Measurements from ENCODE around the gene IGF1R. TPM values are rescaled to one million over a fixed set of nuclear protein-coding genes. Genes with fewer than 3 reads are reported as not detected.

The IGF1R gene
- total and polyA plus RNA-seq, 5 experiments from 2014 or later, result 2.5 to 122 (median 6.3) TPM

- peak overlapping the region; percentile 7 to 85 (median 70) for H3K27ac Mint-ChIP-seq
- peak in 4 of 10 donors; percentile 4 to 46 (median 17) for DNase-seq
- POLR2A ChIA-PET, result no interaction called here
- H3K9me3 Mint-ChIP-seq, result peaks cover 2 to 17% (median 12%) of the 10 kb centered on the region in 9 donors
- peak; percentile 62 to 65 for ATAC-seq
- H3K4me3 Mint-ChIP-seq, result peak overlapping the region; percentile 12 to 72 (median 62)
- H3K36me3 Mint-ChIP-seq, result peaks cover 14 to 15% (median 15%) of the 10 kb centered on the region in 3 donors
- peaks cover 52 to 95% (median 82%) of the 10 kb centered on the region in 4 donors for H3K4me1 Mint-ChIP-seq
- no peaks in the 10 kb centered on the region for H3K27me3 Mint-ChIP-seq
Observed at GRCh38 chr15:98715890-98716443, 67.6 kb downstream of the IGF1R start.

DNA sequence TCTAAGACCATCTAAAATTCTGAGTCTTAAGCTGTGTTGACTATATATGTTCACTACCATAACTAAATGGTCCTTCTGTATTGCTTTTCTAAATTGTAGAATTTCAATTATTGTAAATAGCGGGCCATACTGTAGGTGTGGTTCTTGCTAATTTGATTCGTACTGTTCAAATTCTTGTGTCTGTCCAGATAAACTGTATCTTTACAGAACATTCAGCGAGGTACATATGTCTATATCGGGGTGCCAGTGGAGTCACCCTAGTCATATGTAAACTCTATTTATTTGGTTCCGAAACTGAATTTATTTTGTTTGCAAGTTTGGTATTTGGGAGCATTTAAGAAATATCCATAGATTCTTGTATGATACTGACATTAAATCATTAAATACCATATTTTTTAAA is 69.0 kb downstream of the IGF1R start:
- H3K27ac Mint-ChIP-seq, result no peak overlapping the region
- H3K4me1 Mint-ChIP-seq, result peaks cover 56 to 95% (median 94%) of the 10 kb centered on the region in 4 donors
- H3K36me3 Mint-ChIP-seq, result peaks cover under 1 to 5% (median under 1%) of the 10 kb centered on the region in 3 donors
- DNase-seq, result no peak
- no peak for ATAC-seq
- H3K27me3 Mint-ChIP-seq, result no peaks in the 10 kb centered on the region
- no peak overlapping the region for H3K4me3 Mint-ChIP-seq
- H3K9me3 Mint-ChIP-seq, result peaks cover 0 to 3% (median under 1%) of the 10 kb centered on the region in 9 donors
- POLR2A ChIA-PET, result interaction anchor here (0.6 kb wide), 1 partner anchor 53 kb away, joined by 3 read pairs; no protein-coding TSS in a partner anchor

GRCh38 chr15:98717942-98718341 is 69.6 kb downstream of the IGF1R start:
- POLR2A ChIA-PET, result no interaction called here
- no peaks in the 10 kb centered on the region for H3K9me3 Mint-ChIP-seq
- no peak for DNase-seq
- ATAC-seq, result no peak
- H3K27me3 Mint-ChIP-seq, result no peaks in the 10 kb centered on the region
- H3K4me3 Mint-ChIP-seq, result peak overlapping the region in 1 of 10 donors; percentile 27
- peaks cover 58 to 96% (median 95%) of the 10 kb centered on the region in 4 donors for H3K4me1 Mint-ChIP-seq
- H3K36me3 Mint-ChIP-seq, result peaks cover 0 to 4% (median 0%) of the 10 kb centered on the region in 3 donors
- H3K27ac Mint-ChIP-seq, result peak overlapping the region in 1 of 10 donors; percentile 74

DNA sequence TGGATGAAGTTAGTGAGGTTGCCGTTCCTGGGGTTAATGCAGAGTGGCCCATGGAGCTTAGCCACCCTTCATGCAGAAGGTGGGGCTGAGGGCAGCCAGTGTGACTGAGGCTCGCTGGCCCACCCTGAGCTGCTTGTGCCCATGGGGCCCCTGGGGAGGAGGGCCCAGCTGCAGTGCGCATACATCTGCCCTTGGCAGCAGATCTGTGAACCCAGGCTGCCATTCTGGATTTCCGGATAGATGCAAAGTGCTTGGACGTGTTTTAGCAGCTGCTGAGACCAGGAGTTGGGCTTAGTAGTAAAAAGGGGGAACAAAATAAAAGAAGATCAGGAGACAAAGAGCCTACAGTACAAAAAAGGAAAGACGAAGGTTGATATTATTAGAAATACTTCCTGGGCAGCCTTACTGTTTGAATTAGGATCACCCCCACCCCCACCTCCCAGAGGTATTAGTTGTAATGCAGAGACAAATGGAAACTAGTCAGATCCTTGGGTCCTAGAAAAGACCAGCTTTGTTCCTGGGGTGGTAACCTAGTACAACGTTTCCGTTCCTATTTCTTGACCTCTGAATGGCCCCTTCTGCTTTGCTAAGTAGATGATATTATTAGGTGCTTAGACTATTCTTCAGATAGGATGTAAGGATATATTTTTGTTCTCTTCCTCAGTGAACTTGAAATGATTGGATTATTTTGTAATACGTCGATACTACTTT is 70.2 kb downstream of the IGF1R start:
- DNase-seq, result no peak
- POLR2A ChIA-PET, result interaction anchor here (0.6 kb wide), 1 partner anchor 737 kb away, joined by 3 read pairs; no protein-coding TSS in a partner anchor
- H3K4me1 Mint-ChIP-seq, result peaks cover 57 to 96% (median 95%) of the 10 kb centered on the region in 4 donors
- H3K4me3 Mint-ChIP-seq, result no peak overlapping the region
- peaks cover 0 to 4% (median 0%) of the 10 kb centered on the region in 3 donors for H3K36me3 Mint-ChIP-seq
- H3K27me3 Mint-ChIP-seq, result no peaks in the 10 kb centered on the region
- peak overlapping the region in 1 of 10 donors; percentile 74 for H3K27ac Mint-ChIP-seq
- H3K9me3 Mint-ChIP-seq, result no peaks in the 10 kb centered on the region
- ATAC-seq, result no peak

DNA sequence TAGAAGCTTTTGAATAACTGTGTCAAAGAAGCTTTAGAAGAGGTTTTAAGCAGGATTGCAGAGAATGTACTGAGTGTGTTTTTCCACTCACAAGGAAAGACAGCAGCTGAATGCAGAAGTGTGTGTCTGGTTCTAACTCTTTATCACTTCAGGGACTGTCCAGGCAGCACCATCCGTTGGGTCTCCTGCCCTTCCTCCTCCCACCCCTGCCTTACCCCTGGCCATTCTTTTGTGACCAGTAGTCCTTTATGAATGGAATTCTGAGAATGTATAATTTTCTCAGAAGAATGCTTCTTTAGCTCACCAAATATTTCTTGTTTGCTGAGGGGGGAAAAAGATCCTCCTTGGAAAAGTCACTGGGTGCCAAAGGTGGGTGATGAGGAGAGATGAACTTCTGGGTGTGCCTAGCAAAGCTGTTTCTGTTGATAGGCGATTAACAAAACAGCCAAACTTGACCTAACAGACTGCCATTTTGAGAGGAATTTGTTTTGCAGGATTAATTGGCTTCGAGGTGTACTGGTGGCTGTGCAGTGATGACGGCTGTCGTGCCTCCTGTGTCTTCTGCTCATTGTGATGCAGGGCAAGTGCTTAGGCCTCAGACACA is 70.9 kb downstream of the IGF1R start:
- POLR2A ChIA-PET, result interaction anchor here (0.6 kb wide), 1 partner anchor 737 kb away, joined by 3 read pairs; no protein-coding TSS in a partner anchor
- peaks cover 0 to 4% (median 0%) of the 10 kb centered on the region in 3 donors for H3K36me3 Mint-ChIP-seq
- no peaks in the 10 kb centered on the region for H3K9me3 Mint-ChIP-seq
- DNase-seq (no peak), ATAC-seq (no peak)
- H3K27me3 Mint-ChIP-seq, result no peaks in the 10 kb centered on the region
- H3K4me3 Mint-ChIP-seq, result peak overlapping the region in 2 of 10 donors; percentile 24 to 59
- peak overlapping the region in 4 of 10 donors; percentile 11 to 66 (median 32) for H3K27ac Mint-ChIP-seq
- peaks cover 52 to 95% (median 91%) of the 10 kb centered on the region in 4 donors for H3K4me1 Mint-ChIP-seq

DNA sequence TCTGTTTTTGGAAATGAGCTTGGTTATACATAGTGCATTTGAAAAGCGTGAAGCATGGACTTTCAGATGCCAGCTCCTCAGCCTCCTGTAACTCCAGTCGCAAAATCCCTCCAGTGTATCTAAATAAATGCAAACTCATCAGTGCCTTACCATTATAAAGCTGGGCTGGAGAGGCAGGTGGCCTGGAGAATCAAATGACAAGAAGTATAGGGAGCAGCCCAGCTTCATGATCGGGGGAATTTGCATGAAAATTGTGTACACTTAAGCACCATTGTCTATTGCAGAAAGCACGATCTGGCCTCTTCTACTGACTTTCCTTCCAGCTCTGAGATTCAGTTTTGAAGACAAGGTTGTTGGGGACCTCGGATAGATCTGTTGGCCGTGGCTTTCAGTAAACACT is 71.7 kb downstream of the IGF1R start:
- ATAC-seq (no peak), DNase-seq (no peak)
- peaks cover 49 to 89% (median 83%) of the 10 kb centered on the region in 4 donors for H3K4me1 Mint-ChIP-seq
- H3K36me3 Mint-ChIP-seq, result peaks cover 0 to 4% (median 0%) of the 10 kb centered on the region in 3 donors
- POLR2A ChIA-PET, result no interaction called here
- peak overlapping the region in 4 of 10 donors; percentile 6 to 12 (median 12) for H3K27ac Mint-ChIP-seq
- H3K9me3 Mint-ChIP-seq, result no peaks in the 10 kb centered on the region
- H3K4me3 Mint-ChIP-seq, result peak overlapping the region in 7 of 10 donors; percentile 28 to 59 (median 37)
- no peaks in the 10 kb centered on the region for H3K27me3 Mint-ChIP-seq

GRCh38 chr15:98720577-98721565 is 72.5 kb downstream of the IGF1R start:
- H3K27ac Mint-ChIP-seq, result peak overlapping the region in 8 of 10 donors; percentile 2 to 54 (median 13)
- no peaks in the 10 kb centered on the region for H3K27me3 Mint-ChIP-seq
- DNase-seq (no peak), ATAC-seq (no peak)
- peaks cover 47 to 87% (median 81%) of the 10 kb centered on the region in 4 donors for H3K4me1 Mint-ChIP-seq
- H3K36me3 Mint-ChIP-seq, result peaks cover 0 to 6% (median 6%) of the 10 kb centered on the region in 3 donors
- peak overlapping the region in 8 of 10 donors; percentile 28 to 59 (median 36) for H3K4me3 Mint-ChIP-seq
- no peaks in the 10 kb centered on the region for H3K9me3 Mint-ChIP-seq
- POLR2A ChIA-PET, result no interaction called here

- no peaks in the 10 kb centered on the region for H3K27me3 Mint-ChIP-seq
- peaks cover 42 to 89% (median 80%) of the 10 kb centered on the region in 4 donors for H3K4me1 Mint-ChIP-seq
- peak overlapping the region in 3 of 10 donors; percentile 7 to 59 (median 28) for H3K4me3 Mint-ChIP-seq
- POLR2A ChIA-PET, result no interaction called here
- H3K36me3 Mint-ChIP-seq, result peaks cover 0 to 8% (median 7%) of the 10 kb centered on the region in 3 donors
- ATAC-seq (no peak), DNase-seq (no peak)
- no peaks in the 10 kb centered on the region for H3K9me3 Mint-ChIP-seq
- peak overlapping the region in 1 of 10 donors; percentile 63 for H3K27ac Mint-ChIP-seq
Observed at GRCh38 chr15:98722209-98722608, 73.9 kb downstream of the IGF1R start.

- peaks cover 0 to 8% (median 7%) of the 10 kb centered on the region in 3 donors for H3K36me3 Mint-ChIP-seq
- H3K27me3 Mint-ChIP-seq, result no peaks in the 10 kb centered on the region
- H3K9me3 Mint-ChIP-seq, result no peaks in the 10 kb centered on the region
- peak overlapping the region in 4 of 10 donors; percentile 2 to 19 (median 6) for H3K4me3 Mint-ChIP-seq
- ATAC-seq, result no peak
- peak overlapping the region in 2 of 10 donors; percentile 37 to 63 for H3K27ac Mint-ChIP-seq
- no peak for DNase-seq
- H3K4me1 Mint-ChIP-seq, result peaks cover 42 to 92% (median 80%) of the 10 kb centered on the region in 4 donors
- POLR2A ChIA-PET, result no interaction called here
Observed at GRCh38 chr15:98722645-98723044, 74.3 kb downstream of the IGF1R start.

GRCh38 chr15:98723195-98723594 is 74.9 kb downstream of the IGF1R start:
- Mint-ChIP-seq H3K27me3 (no peaks in the 10 kb centered on the region), H3K36me3 (peaks cover 0 to 8% (median 7%) of the 10 kb centered on the region in 3 donors), H3K4me3 (peak overlapping the region in 1 of 10 donors; percentile 2), H3K9me3 (no peaks in the 10 kb centered on the region), H3K27ac (peak overlapping the region in 1 of 10 donors; percentile 1), H3K4me1 (peaks cover 44 to 92% (median 76%) of the 10 kb centered on the region in 4 donors)
- ATAC-seq, result no peak
- POLR2A ChIA-PET, result no interaction called here
- no peak for DNase-seq

DNA sequence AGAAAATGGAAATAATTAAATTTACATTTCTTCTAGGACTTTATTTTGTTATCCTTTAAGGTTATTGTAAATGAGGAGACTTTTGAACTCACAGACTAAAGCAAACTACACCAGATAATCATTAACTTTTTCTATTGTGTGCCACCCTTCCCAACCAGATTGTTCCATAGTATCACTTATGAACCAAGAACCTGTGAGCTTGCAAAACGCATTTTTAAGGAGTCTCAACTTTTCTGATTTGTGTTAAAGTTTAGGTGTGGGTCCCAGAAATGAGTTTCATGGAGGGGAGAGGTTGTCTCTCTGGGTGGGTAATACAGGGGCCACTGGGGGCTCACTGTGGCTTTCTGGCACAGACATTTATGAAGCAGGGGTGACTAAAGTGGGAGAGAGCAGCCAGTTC is 75.7 kb downstream of the IGF1R start:
- Mint-ChIP-seq H3K36me3 (peaks cover 0 to 8% (median 7%) of the 10 kb centered on the region in 3 donors), H3K4me1 (peaks cover 42 to 92% (median 74%) of the 10 kb centered on the region in 4 donors), H3K9me3 (no peaks in the 10 kb centered on the region), H3K4me3 (no peak overlapping the region), H3K27ac (peak overlapping the region in 1 of 10 donors; percentile 46), H3K27me3 (no peaks in the 10 kb centered on the region)
- DNase-seq, result no peak
- no peak for ATAC-seq
- POLR2A ChIA-PET, result no interaction called here

DNA sequence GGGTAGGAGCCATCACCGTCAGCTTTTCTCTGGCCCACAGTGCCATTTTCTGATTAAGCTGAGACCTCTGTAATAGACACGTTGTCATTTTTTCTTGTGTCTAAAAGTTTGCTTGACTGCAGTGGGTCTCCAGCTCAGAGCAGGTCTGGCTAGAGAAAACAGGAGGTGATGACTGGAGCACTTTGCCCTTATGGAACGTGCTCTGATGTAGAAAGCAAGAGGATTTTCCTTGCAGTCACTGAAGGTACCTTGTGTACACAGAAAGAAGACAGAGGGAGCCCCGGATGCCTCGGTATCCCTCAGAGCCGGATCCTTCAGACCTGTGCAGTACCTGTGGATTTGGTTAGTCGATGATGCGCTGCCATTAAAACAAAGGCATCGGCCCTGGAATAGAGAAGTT is 76.2 kb downstream of the IGF1R start:
- no peaks in the 10 kb centered on the region for H3K27me3 Mint-ChIP-seq
- POLR2A ChIA-PET, result no interaction called here
- H3K36me3 Mint-ChIP-seq, result peaks cover 0 to 8% (median 7%) of the 10 kb centered on the region in 3 donors
- DNase-seq, result no peak
- no peak for ATAC-seq
- H3K9me3 Mint-ChIP-seq, result no peaks in the 10 kb centered on the region
- H3K27ac Mint-ChIP-seq, result no peak overlapping the region
- no peak overlapping the region for H3K4me3 Mint-ChIP-seq
- H3K4me1 Mint-ChIP-seq, result peaks cover 42 to 92% (median 75%) of the 10 kb centered on the region in 4 donors
